ENCODE results near the gene FADS3. TPM values are rescaled to one million over a fixed set of nuclear protein-coding genes. Genes with fewer than 3 reads are reported as not detected.
"Not testable (repeated sequence)": the region's sequence is repeated elsewhere in the genome, so short reads cannot be mapped to it uniquely, and the experiment has no call there.

FADS3 gene
- total RNA-seq, 1 donor from 2014 or later, result 126 TPM

GRCh38 chr11:61883947-61884346 is 7.4 kb downstream of the FADS3 start:
- intact Hi-C loops (cut with DNase I), result no loop called here
- DNase-seq (ENCODE audit: low spot score), result no peak

GRCh38 chr11:61883327-61883726 is 8.0 kb downstream of the FADS3 start:
- no peak for DNase-seq (ENCODE audit: low spot score)
- intact Hi-C loops (cut with DNase I), result no loop called here

GRCh38 chr11:61882879-61883278 is 8.5 kb downstream of the FADS3 start:
- intact Hi-C loops (cut with DNase I), result no loop called here
- no peak for DNase-seq (ENCODE audit: low spot score)

GRCh38 chr11:61882267-61882666 is 9.1 kb downstream of the FADS3 start:
- DNase-seq (ENCODE audit: low spot score); intact Hi-C loops (cut with DNase I): not testable (repeated sequence)

- intact Hi-C loops (cut with DNase I), result no loop called here
- DNase-seq (ENCODE audit: low spot score), result no peak
Observed at GRCh38 chr11:61881397-61881796, 9.9 kb downstream of the FADS3 start.

- DNase-seq (ENCODE audit: low spot score), result no peak
- intact Hi-C loops (cut with DNase I), result no loop called here
Observed at GRCh38 chr11:61880454-61880853, 10.9 kb downstream of the FADS3 start.

GRCh38 chr11:61880031-61880430 is 11.3 kb downstream of the FADS3 start:
- DNase-seq (ENCODE audit: low spot score), result no peak

GRCh38 chr11:61879152-61879551 is 12.2 kb downstream of the FADS3 start:
- intact Hi-C loops (cut with DNase I), result no loop called here
- DNase-seq (ENCODE audit: low spot score), result no peak

More at GRCh38 chr11:61880031-61880430, 11.3 kb downstream of the FADS3 start:
- intact Hi-C loops (cut with DNase I), result no loop called here

GRCh38 chr11:61875698-61876097 is 15.6 kb downstream of the FADS3 start:
- intact Hi-C loops (cut with DNase I), result no loop called here
- no peak for DNase-seq (ENCODE audit: low spot score)

- DNase-seq (ENCODE audit: low spot score), result no peak
- intact Hi-C loops (cut with DNase I), result loop anchor here (1.0 to 5.0 kb wide), 3 partner anchors 13 to 232 kb away; partner anchors contain the start of gene FADS1
Observed at GRCh38 chr11:61874853-61875252, 16.5 kb downstream of the FADS3 start.

- intact Hi-C loops (cut with DNase I), result loop anchor here (1.0 to 5.0 kb wide), 3 partner anchors 14 to 233 kb away; partner anchors contain the start of gene FADS1
- DNase-seq (ENCODE audit: low spot score), result peak; percentile 87
Observed at GRCh38 chr11:61874377-61874809, 17.0 kb downstream of the FADS3 start.

GRCh38 chr11:61873588-61874376 is 17.6 kb downstream of the FADS3 start:
- no peak for DNase-seq (ENCODE audit: low spot score)
- intact Hi-C loops (cut with DNase I), result loop anchor here (1.0 to 5.0 kb wide), 3 partner anchors 15 to 234 kb away; partner anchors contain the start of gene FADS1

- DNase-seq (ENCODE audit: low spot score), result no peak
- intact Hi-C loops (cut with DNase I), result loop anchor here (5.0 kb wide), 2 partner anchors 56 to 234 kb away; partner anchors contain the start of gene FADS1
Observed at GRCh38 chr11:61872935-61873565, 18.3 kb downstream of the FADS3 start.

- intact Hi-C loops (cut with DNase I), result loop anchor here (1.0 to 5.0 kb wide), 4 partner anchors 26 to 236 kb away; partner anchors contain the start of gene FADS1
- DNase-seq (ENCODE audit: low spot score), result peak; percentile 90
Observed at GRCh38 chr11:61871158-61871597, 20.2 kb downstream of the FADS3 start.

GRCh38 chr11:61870541-61871031 is 20.8 kb downstream of the FADS3 start:
- intact Hi-C loops (cut with DNase I), result loop anchor here (1.0 to 5.0 kb wide), 4 partner anchors 27 to 237 kb away; partner anchors contain the start of gene FADS1
- no peak for DNase-seq (ENCODE audit: low spot score)

- DNase-seq (ENCODE audit: low spot score), result no peak
- intact Hi-C loops (cut with DNase I), result loop anchor here (2.0 to 5.0 kb wide), 3 partner anchors 53 to 237 kb away; partner anchors contain the start of gene FADS1
Observed at GRCh38 chr11:61869708-61870451, 21.5 kb downstream of the FADS3 start.

- no peak for DNase-seq (ENCODE audit: low spot score)
- intact Hi-C loops (cut with DNase I), result no loop called here
Observed at GRCh38 chr11:61869429-61869707, 22.0 kb downstream of the FADS3 start.

GRCh38 chr11:61868571-61869428 is 22.5 kb downstream of the FADS3 start:
- DNase-seq (ENCODE audit: low spot score), result no peak

GRCh38 chr11:61866958-61867343 is 24.4 kb downstream of the FADS3 start:
- DNase-seq (ENCODE audit: low spot score), result no peak
- intact Hi-C loops (cut with DNase I), result no loop called here

More at GRCh38 chr11:61868571-61869428, 22.5 kb downstream of the FADS3 start:
- intact Hi-C loops (cut with DNase I), result no loop called here
